ENCODE measurements around the gene MOB3A.

The MOB3A gene

GRCh38 chr19:2101417-2102335, 5.5 kb upstream of the MOB3A start:
- TF ChIP-seq GATA2 (IDR thresholded peaks at IDR 0.05; ENCODE audit: low read depth, low read length), result no peak
- TF ChIP-seq GATA3 (IDR thresholded peaks at IDR 0.05; ENCODE audit: low read depth, low read length), result no peak

DNA sequence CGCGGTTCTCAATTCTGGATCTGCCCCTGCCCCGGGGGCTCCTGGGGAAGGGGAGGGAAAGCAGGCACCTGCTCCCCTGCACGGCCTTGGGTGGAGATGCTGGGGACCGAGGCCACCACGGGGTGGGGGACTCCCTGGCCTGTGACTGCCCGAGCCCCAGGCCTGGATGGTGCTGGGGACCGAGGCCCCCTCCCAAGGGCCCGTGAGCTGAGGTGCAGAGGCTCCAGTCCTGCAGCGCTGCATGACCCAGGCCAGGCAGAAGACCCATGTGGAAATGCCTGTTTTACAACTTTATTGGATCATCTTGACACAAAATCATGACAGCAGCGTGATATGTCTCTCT, 4.6 kb upstream of the MOB3A start:
- no peak for TF ChIP-seq GATA2 (IDR thresholded peaks at IDR 0.05; ENCODE audit: low read depth, low read length)
- TF ChIP-seq GATA3 (IDR thresholded peaks at IDR 0.05; ENCODE audit: low read depth, low read length), result no peak

DNA sequence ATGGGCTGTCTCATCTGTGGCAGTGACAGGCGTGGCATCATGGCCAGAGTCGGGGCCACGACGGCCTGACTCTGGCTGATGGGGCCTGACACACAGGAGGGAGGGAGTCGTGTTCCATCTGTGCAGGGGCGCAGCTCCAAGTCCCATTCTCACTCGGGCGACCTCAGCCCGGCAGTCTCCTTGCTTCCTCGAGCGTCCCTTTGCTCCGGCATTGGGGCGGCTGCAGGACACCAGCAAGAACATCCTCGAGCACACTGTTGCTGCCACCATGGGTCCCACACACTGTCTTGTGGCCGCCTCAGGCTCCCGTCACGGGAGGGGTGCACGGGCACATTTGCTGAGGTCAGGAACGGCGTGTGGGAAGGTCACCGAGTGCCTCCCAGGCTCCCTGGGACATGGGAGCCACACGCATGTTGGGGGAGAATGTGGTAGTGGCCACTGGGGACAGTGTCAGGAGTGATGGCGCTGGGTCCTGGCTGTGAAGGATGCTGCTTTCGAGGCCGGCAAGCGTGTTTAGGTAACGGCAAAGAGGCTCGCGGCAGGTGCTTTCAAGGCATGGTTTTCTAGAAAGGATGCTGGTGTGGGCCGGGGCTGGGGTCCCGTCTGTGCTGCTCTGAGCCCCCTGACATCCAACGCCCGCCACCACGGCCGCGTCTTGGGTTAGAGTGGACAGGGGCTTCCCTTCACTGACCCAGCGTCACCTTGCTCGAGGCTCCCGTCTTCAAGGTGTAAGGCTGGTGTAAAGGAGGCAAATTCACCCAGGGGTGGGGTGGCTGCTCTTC, 4.0 kb upstream of the MOB3A start:
- TF ChIP-seq GATA3 (IDR thresholded peaks at IDR 0.05; ENCODE audit: low read depth, low read length) (no peak), GATA2 (IDR thresholded peaks at IDR 0.05; ENCODE audit: low read depth, low read length) (no peak)

DNA sequence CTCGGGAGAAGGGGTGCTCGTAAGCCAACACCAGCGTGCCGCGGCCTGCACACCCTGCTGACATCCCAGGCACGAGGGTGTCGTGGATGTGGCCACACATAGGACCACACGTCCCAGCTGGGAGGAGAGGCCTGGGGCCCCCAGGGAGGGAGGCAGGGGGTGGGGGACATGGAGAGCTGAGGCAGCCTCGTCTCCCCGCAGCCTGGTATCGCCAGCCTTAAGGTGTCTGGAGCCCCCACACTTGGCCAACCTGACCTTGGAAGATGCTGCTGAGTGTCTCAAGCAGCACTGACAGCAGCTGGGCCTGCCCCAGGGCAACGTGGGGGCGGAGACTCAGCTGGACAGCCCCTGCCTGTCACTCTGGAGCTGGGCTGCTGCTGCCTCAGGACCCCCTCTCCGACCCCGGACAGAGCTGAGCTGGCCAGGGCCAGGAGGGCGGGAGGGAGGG, 3.0 kb upstream of the MOB3A start:
- TF ChIP-seq GATA2 (IDR thresholded peaks at IDR 0.05; ENCODE audit: low read depth, low read length) (no peak), GATA3 (IDR thresholded peaks at IDR 0.05; ENCODE audit: low read depth, low read length) (no peak)

GRCh38 chr19:2097886-2098327, 1.8 kb upstream of the MOB3A start:
- TF ChIP-seq GATA2 (IDR thresholded peaks at IDR 0.05; ENCODE audit: low read depth, low read length), result no peak
- TF ChIP-seq GATA3 (IDR thresholded peaks at IDR 0.05; ENCODE audit: low read depth, low read length), result no peak

GRCh38 chr19:2097203-2097885, 1.2 kb upstream of the MOB3A start:
- TF ChIP-seq GATA3 (IDR thresholded peaks at IDR 0.05; ENCODE audit: low read depth, low read length), result no peak
- TF ChIP-seq GATA2 (IDR thresholded peaks at IDR 0.05; ENCODE audit: low read depth, low read length), result no peak

- TF ChIP-seq GATA2 (IDR thresholded peaks at IDR 0.05; ENCODE audit: low read depth, low read length) (no peak), GATA3 (IDR thresholded peaks at IDR 0.05; ENCODE audit: low read depth, low read length) (no peak)
Observed at GRCh38 chr19:2096480-2097202, 515 bp upstream of the MOB3A start, which contains the start of gene IZUMO4. IZUMO4 (plus strand) TSS chr19:2096915; CDS start chr19:2096946, 31 bp downstream.

DNA sequence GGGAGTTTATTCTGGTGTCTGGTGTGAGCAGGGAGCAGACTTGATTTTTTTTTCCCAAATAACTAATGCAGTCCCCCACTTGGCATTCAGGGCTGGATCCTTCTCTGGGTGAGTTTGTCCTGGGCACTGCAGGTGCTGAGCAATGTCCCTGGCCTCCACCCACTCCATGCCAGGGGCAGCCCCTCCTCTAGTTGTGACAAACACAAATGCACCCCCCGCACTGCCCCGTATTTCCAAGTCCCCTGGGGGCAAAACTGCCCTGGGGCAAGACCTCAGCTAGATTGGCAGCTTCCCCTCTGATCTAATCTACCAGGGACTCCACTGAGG, 6.4 kb downstream of the MOB3A start:
- TF ChIP-seq GATA2 (IDR thresholded peaks at IDR 0.05; ENCODE audit: low read depth, low read length) (no peak), GATA3 (IDR thresholded peaks at IDR 0.05; ENCODE audit: low read depth, low read length) (no peak)

DNA sequence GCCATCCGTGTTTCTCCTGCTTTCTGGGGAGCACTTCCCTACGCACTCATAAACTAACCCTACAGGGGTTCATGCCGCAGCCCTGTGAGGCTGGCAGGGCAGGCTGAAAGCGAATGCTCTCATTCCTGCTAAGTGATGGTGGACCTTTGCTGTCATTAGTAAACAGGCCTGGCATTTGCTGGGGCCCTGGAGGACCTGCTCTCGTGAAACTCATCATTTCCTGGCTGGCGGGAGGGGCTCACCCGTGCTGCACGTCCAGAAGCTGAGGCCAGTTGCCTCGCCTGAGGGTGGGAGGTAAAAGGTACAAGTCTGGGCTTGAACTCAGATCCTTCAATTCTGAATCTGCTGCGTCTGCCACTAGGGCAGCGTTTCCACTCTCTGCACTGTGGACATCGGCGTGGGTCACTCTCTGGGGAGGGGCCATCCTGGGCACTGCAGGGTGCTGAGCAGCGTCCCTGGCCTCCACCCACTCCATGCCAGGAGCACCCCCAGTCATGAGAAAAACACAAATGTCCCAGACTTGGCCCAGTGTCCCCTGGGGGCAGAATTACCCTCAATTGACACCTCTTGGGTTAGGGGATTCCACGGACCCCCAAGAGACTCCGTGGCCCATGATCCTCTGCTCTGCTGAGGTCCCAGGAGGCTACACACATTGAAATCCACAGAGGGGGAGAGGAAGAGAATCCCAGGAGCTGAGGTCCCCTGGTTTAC, 7.0 kb downstream of the MOB3A start:
- no peak for TF ChIP-seq GATA2 (IDR thresholded peaks at IDR 0.05; ENCODE audit: low read depth, low read length)
- no peak for TF ChIP-seq GATA3 (IDR thresholded peaks at IDR 0.05; ENCODE audit: low read depth, low read length)

DNA sequence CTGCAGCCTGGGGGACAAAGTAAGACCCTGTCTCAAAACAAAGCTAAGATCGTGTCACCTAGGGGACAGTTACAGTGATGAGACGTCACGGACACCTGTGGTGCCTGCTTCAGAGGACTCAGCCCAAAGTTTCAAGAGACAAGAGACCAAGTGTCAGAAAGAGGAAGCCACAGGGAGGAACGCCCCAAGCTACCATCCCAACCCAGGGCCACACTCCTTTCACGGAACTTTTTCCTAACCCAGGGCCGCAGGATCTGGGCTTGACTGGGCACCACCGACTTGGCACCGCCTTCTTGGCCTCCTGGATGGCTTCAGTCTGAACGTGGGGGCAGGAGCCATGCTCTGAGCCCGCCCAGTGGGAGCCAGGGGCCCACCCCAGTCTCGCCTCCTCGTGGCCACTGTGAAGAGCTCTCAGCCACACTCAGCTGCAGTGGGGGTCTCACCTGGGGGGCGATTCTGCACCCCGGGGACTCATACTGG, 8.5 kb downstream of the MOB3A start:
- TF ChIP-seq GATA2 (IDR thresholded peaks at IDR 0.05; ENCODE audit: low read depth, low read length) (no peak), GATA3 (IDR thresholded peaks at IDR 0.05; ENCODE audit: low read depth, low read length) (no peak)

- TF ChIP-seq GATA2 (IDR thresholded peaks at IDR 0.05; ENCODE audit: low read depth, low read length) (no peak), GATA3 (IDR thresholded peaks at IDR 0.05; ENCODE audit: low read depth, low read length) (no peak)
Observed at GRCh38 chr19:2084993-2085720, 11.0 kb downstream of the MOB3A start.

DNA sequence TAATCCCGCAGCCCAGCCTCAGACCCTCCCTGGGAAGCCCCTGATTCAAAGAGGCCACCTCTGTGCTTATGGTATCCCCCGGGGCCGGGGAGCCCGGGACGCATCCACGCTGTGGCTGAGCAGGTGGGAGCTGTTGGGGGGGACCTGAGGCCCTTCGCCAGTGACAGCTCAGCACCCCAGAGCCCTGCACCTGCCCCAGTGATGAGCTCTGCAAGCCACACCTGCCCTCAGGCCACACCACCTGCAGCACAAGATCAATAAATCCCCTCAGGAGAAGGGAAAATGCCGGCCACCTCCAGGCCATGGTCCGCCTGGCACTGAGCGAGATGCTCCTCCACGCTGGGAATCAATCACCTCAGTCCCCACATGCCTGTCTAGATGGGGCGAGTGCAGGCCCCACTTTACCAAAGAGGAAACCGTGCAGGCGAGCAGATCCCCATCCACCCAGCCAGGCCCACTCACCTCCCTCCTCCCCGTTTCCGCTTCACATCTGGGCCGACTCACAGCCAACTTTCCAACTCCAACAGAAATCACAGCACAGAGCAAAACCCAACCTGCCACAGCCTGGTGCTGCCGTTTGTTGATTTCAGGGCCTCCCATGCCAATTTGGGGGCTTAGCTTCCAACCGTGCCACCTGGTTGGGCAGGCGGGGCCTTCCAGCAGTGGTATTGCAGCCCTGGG, 12.8 kb downstream of the MOB3A start:
- TF ChIP-seq GATA2 (IDR thresholded peaks at IDR 0.05; ENCODE audit: low read depth, low read length), result no peak
- TF ChIP-seq GATA3 (IDR thresholded peaks at IDR 0.05; ENCODE audit: low read depth, low read length), result no peak

Data from SH-SY5Y (cell line).